Pancreas (tissue), 10 donors: ENCODE results near the gene GJC1. TPM values are rescaled to one million over a fixed set of nuclear protein-coding genes. Genes with fewer than 3 reads are reported as not detected.

Experiments used
- ATAC-seq, 4 donors: fragments of 200-7000 bp; cut with Tn5 transposase; one replicate each; pipeline versions ENCODE4 v1.8.0 to v1.9.1; 2020; ENCODE audit warnings: mild to moderate bottlenecking in 4 of 4, moderate library complexity in 4 of 4
- DNase-seq, 6 donors: peaks; one replicate each; pipeline ENCODE4 v3.0.0-alpha.2; 2020
- FAIRE-seq: peaks from 2 replicates; lab custom pipeline; 2012; peaks lifted over from hg19 to GRCh38; lab: Jason Lieb, UNC
- H3K27ac ChIP-seq, 4 donors: fragments of 200-600 bp; sonication (generic); 1 replicate in 3 of 4; 2 replicates in 1 of 4; pipeline versions ENCODE4 v1.5.0 to v1.8.0; 2020
- H3K27me3 ChIP-seq, 4 donors: fragments of 200-600 bp; one replicate each; pipeline ENCODE4 v1.8.0; 2021
- H3K36me3 ChIP-seq, 3 donors: fragments of 200-600 bp; sonication (generic) in 1 of 3; one replicate each; pipeline versions ENCODE4 v1.5.0 to v1.8.0; 2020 to 2021
- H3K4me1 ChIP-seq, 3 donors: fragments of 200-600 bp; one replicate each; pipeline ENCODE4 v1.8.0; 2021
- H3K4me3 ChIP-seq, 4 donors: fragments of 200-600 bp; sonication (generic) in 2 of 4; one replicate each; pipeline versions ENCODE4 v1.5.0 to v1.8.0; 2020 to 2021
- H3K9me3 ChIP-seq, 4 donors: fragments of 200-600 bp; one replicate each; pipeline ENCODE4 v1.8.0; 2021
- WGBS, 2 donors: extraction: QIAGEN DNeasy Blood & Tissue Kit; methylation state at CpG; one replicate each; pipeline ENCODE4 v1.1.7; 2013; 5-methylcytosine and 5-hydroxymethylcytosine counted together
- intact Hi-C, 3 donors: fragments of 100-400 bp; cut with DNase I; formaldehyde crosslinking; loops; one replicate each; pipeline versions ENCODE4 v1.11.1 to v1.14.2; 2022
- polyA plus RNA-seq, 2 donors: library from polyadenylated mRNA; stranded (reverse); fragments of 200-250 nt; gene quantifications; one replicate each; pipeline ENCODE4 v1.2.3, GENCODE V29; 2013
- total RNA-seq, 6 donors: library from RNA; stranded (reverse); fragmentation: NEBNext Ultra II Directional in 4 of 6; extraction: Animal tissue kit (Norgen Biotek cat#: 25700) in 4 of 6; gene quantifications; one replicate each; pipeline versions ENCODE4 v1.2.1 to v1.2.4, GENCODE V29; 2021 to 2023
- TF ChIP-seq, protein P1 (sequence below), 4 donors: fragments of 200-600 bp; sonication (generic) in 3 of 4; IDR thresholded peaks; one replicate each; pipeline versions ENCODE4 v1.5.0 to v1.8.0; 2021; ENCODE audit warnings: antibody characterized with exemption in 4 of 4
- donor health status: healthy with polysubstance abuse.
- donor health status: DM: no; HTN: no; CAD: no; lungs with moderate emphysema.
- donor health status: DM: no; HTN: no; CAD: no.
- donor health status: control.
- donor health status: control.
- donor health status: Bipolar disorder and iron deficiency.
- donor health status: DM: yes; HTN: yes; CAD: no.
- donor health status: DM: no; HTN: no; CAD: no.
- donor health status: DM: no; HTN: no; CAD: no.
- donor health status: DM: yes; HTN: yes; CAD: no.

Gene GJC1
- total and polyA plus RNA-seq, 8 donors, result 0.58 to 3.1 (median 1.1) TPM

- intact Hi-C loops, result loop anchor here in 1 of 3 donors (5.0 to 10.0 kb wide), 2 partner anchors 88 to 340 kb away; no protein-coding TSS in a partner anchor
Observed at GRCh38 chr17:44774271-44775135, 55.6 kb downstream of the GJC1 start.

GRCh38 chr17:44773140-44773539 lies 56.9 kb downstream of the GJC1 start:
- DNase-seq (peak in 1 of 6 donors; percentile 55), FAIRE-seq (no peak), ATAC-seq (no peak)
- no peak overlapping the region for H3K27ac ChIP-seq
- intact Hi-C loops, result loop anchor here in 1 of 3 donors (10.0 kb wide), 1 partner anchor 342 kb away; no protein-coding TSS in a partner anchor
- TF ChIP-seq, protein P1, sequence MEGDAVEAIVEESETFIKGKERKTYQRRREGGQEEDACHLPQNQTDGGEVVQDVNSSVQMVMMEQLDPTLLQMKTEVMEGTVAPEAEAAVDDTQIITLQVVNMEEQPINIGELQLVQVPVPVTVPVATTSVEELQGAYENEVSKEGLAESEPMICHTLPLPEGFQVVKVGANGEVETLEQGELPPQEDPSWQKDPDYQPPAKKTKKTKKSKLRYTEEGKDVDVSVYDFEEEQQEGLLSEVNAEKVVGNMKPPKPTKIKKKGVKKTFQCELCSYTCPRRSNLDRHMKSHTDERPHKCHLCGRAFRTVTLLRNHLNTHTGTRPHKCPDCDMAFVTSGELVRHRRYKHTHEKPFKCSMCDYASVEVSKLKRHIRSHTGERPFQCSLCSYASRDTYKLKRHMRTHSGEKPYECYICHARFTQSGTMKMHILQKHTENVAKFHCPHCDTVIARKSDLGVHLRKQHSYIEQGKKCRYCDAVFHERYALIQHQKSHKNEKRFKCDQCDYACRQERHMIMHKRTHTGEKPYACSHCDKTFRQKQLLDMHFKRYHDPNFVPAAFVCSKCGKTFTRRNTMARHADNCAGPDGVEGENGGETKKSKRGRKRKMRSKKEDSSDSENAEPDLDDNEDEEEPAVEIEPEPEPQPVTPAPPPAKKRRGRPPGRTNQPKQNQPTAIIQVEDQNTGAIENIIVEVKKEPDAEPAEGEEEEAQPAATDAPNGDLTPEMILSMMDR (IDR thresholded peaks at IDR 0.05), result no peak
- no peaks in the 10 kb centered on the region for H3K27me3 ChIP-seq
- 52 to 66% methylated on average over 6 of the region's 6 CpGs for WGBS, 2 donors
- no peaks in the 10 kb centered on the region for H3K9me3 ChIP-seq
- no peak overlapping the region for H3K4me3 ChIP-seq
- peaks cover 0 to 8% (median 0%) of the 10 kb centered on the region in 3 donors for H3K4me1 ChIP-seq
- no peaks in the 10 kb centered on the region for H3K36me3 ChIP-seq

More at GRCh38 chr17:44774271-44775135, 55.6 kb downstream of the GJC1 start:
- FAIRE-seq, result no peak
- Histone ChIP-seq H3K9me3 (no peaks in the 10 kb centered on the region), H3K4me3 (peak overlapping the region; percentile 34 to 75 (median 38)), H3K36me3 (no peaks in the 10 kb centered on the region), H3K4me1 (peaks cover 0 to 8% (median 0%) of the 10 kb centered on the region in 3 donors), H3K27me3 (no peaks in the 10 kb centered on the region), H3K27ac (no peak overlapping the region)
- DNase-seq, result peak; percentile 79 to 100 (median 93)
- ATAC-seq, result peak; percentile 80 to 88 (median 82)
- 10 to 11% methylated on average over 41 to 42 of the region's 42 CpGs for WGBS, 2 donors
- TF ChIP-seq, protein P1 (IDR thresholded peaks at IDR 0.05), result peak; percentile 94 to 98 (median 96)

- DNase-seq, result peak in 1 of 6 donors; percentile 66
- Histone ChIP-seq H3K4me1 (peaks cover 0 to 8% (median 0%) of the 10 kb centered on the region in 3 donors), H3K4me3 (no peak overlapping the region), H3K9me3 (no peaks in the 10 kb centered on the region), H3K27me3 (no peaks in the 10 kb centered on the region), H3K36me3 (no peaks in the 10 kb centered on the region), H3K27ac (no peak overlapping the region)
- ATAC-seq, result no peak
- FAIRE-seq, result no peak
- intact Hi-C loops, result loop anchor here in 1 of 3 donors (10.0 kb wide), 1 partner anchor 342 kb away; no protein-coding TSS in a partner anchor
- TF ChIP-seq, protein P1 (IDR thresholded peaks at IDR 0.05), result no peak
- WGBS, 2 donors, result 49 to 65% methylated on average over 20 to 21 of the region's 21 CpGs
Observed at GRCh38 chr17:44772308-44773045, 57.6 kb downstream of the GJC1 start.

- Histone ChIP-seq H3K4me1 (peaks cover 0 to 4% (median 0%) of the 10 kb centered on the region in 3 donors), H3K36me3 (no peaks in the 10 kb centered on the region), H3K4me3 (no peak overlapping the region), H3K27me3 (no peaks in the 10 kb centered on the region), H3K9me3 (no peaks in the 10 kb centered on the region), H3K27ac (no peak overlapping the region)
- FAIRE-seq, result no peak
- 62 to 66% methylated on average over 9 to 11 of the region's 11 CpGs for WGBS, 2 donors
- DNase-seq, result no peak
- intact Hi-C loops, result loop anchor here in 1 of 3 donors (10.0 kb wide), 1 partner anchor 344 kb away; no protein-coding TSS in a partner anchor
- no peak for ATAC-seq
- TF ChIP-seq, protein P1 (IDR thresholded peaks at IDR 0.05), result no peak
Observed at GRCh38 chr17:44770166-44770925, 59.7 kb downstream of the GJC1 start.
